Cardiac muscle cell (in vitro differentiated cells and primary cell): ENCODE data around the gene KRI1. TPM values are rescaled to one million over a fixed set of nuclear protein-coding genes. Genes with fewer than 3 reads are reported as not detected.
"Not testable (repeated sequence)": the region's sequence is repeated elsewhere in the genome, so short reads cannot be mapped to it uniquely, and the experiment has no call there.

Source experiments
- DNase-seq, 2 donors: peaks; one replicate each; pipeline versions ENCODE4 v3.0.0 to v3.0.0-alpha.2; 2010 to 2017; ENCODE audit warnings: low read depth in 1 of 2, low spot score in 1 of 2
- H3K27ac ChIP-seq: fragments of 200-600 bp; sonication (generic); 2 replicates; pipeline ENCODE4 v1.5.1; 2016
- H3K27me3 ChIP-seq: fragments of 200-600 bp; sonication (generic); 2 replicates; pipeline ENCODE4 v1.6.0; 2016; ENCODE audit warnings: control low read depth
- H3K36me3 ChIP-seq: fragments of 200-600 bp; sonication (generic); 2 replicates; pipeline ENCODE4 v1.5.1; 2016; ENCODE audit warnings: control low read depth
- H3K4me1 ChIP-seq: fragments of 200-600 bp; sonication (generic); 2 replicates; pipeline ENCODE4 v1.8.1; 2017; ENCODE audit warnings: low read depth, mild to moderate bottlenecking, mixed run types
- H3K4me3 ChIP-seq: fragments of 200-600 bp; sonication (generic); 2 replicates; pipeline ENCODE4 v1.5.1; 2016; ENCODE audit warnings: mild to moderate bottlenecking
- H3K9me3 ChIP-seq: fragments of 200-600 bp; sonication (generic); 2 replicates; pipeline ENCODE4 v1.5.1; 2017; ENCODE audit warnings: low read depth, mild to moderate bottlenecking, control low read depth
- CTCF ChIP-seq: IDR thresholded peaks from 2 replicates; pipeline ENCODE4 v1.5.1; 2012; ENCODE audit warnings: low read depth, mild to moderate bottlenecking, low read length
- polyA plus RNA-seq: library from polyadenylated mRNA; unstranded; fragments of >200 nt; fragmentation: Nextera tagmentation; extraction: Ambion mirVana; gene quantifications from 2 replicates; pipeline ENCODE4 v1.2.1, GENCODE V29; 2016
- total RNA-seq: library from RNA; depleted of rRNA; stranded (reverse); fragments of >200 nt; gene quantifications from 2 replicates; pipeline ENCODE4 v1.2.3, GENCODE V29; 2016

KRI1 gene
- total and polyA plus RNA-seq, 2 experiments from 2014 or later, result 26.1 to 28.3 TPM

GRCh38 chr19:10582091-10582490 lies 16.3 kb upstream of the KRI1 start:
- Histone ChIP-seq H3K9me3 (no peaks in the 10 kb centered on the region), H3K27ac (no peak overlapping the region), H3K36me3 (no peaks in the 10 kb centered on the region), H3K27me3 (peaks cover 8% of the 10 kb centered on the region), H3K4me1 (no peaks in the 10 kb centered on the region), H3K4me3 (no peak overlapping the region)
- no peak for DNase-seq
- no peak for TF ChIP-seq CTCF

GRCh38 chr19:10580979-10581631 lies 15.3 kb upstream of the KRI1 start:
- H3K27ac ChIP-seq, result no peak overlapping the region
- H3K27me3 ChIP-seq, result no peaks in the 10 kb centered on the region
- no peaks in the 10 kb centered on the region for H3K36me3 ChIP-seq
- H3K4me1 ChIP-seq, result no peaks in the 10 kb centered on the region
- peak; percentile 100 for TF ChIP-seq CTCF
- H3K4me3 ChIP-seq, result no peak overlapping the region
- no peaks in the 10 kb centered on the region for H3K9me3 ChIP-seq
- DNase-seq, result peak; percentile 93 to 95

- Histone ChIP-seq H3K27me3 (no peaks in the 10 kb centered on the region), H3K36me3 (no peaks in the 10 kb centered on the region), H3K4me3 (no peak overlapping the region), H3K4me1 (no peaks in the 10 kb centered on the region), H3K9me3 (no peaks in the 10 kb centered on the region), H3K27ac (no peak overlapping the region)
- DNase-seq, result no peak
- no peak for TF ChIP-seq CTCF
Measured at GRCh38 chr19:10577951-10578350, 12.1 kb upstream of the KRI1 start.

GRCh38 chr19:10575011-10575716 lies 9.4 kb upstream of the KRI1 start:
- Histone ChIP-seq H3K9me3 (no peaks in the 10 kb centered on the region), H3K27ac (no peak overlapping the region), H3K36me3 (no peaks in the 10 kb centered on the region), H3K4me3 (no peak overlapping the region), H3K27me3 (no peaks in the 10 kb centered on the region), H3K4me1 (no peaks in the 10 kb centered on the region)
- no peak for DNase-seq
- TF ChIP-seq CTCF, result no peak

- H3K4me3 ChIP-seq, result no peak overlapping the region
- TF ChIP-seq CTCF, result no peak
- no peak overlapping the region for H3K27ac ChIP-seq
- no peak for DNase-seq
- H3K4me1 ChIP-seq, result no peaks in the 10 kb centered on the region
- H3K36me3 ChIP-seq, result no peaks in the 10 kb centered on the region
- no peaks in the 10 kb centered on the region for H3K9me3 ChIP-seq
- no peaks in the 10 kb centered on the region for H3K27me3 ChIP-seq
Measured at GRCh38 chr19:10574462-10574861, 8.7 kb upstream of the KRI1 start.

GRCh38 chr19:10573793-10574192 lies 8.0 kb upstream of the KRI1 start:
- H3K4me3 ChIP-seq, H3K27me3 ChIP-seq, H3K36me3 ChIP-seq, H3K4me1 ChIP-seq, H3K9me3 ChIP-seq, DNase-seq, H3K27ac ChIP-seq: not testable (repeated sequence)
